Stomach (tissue), 9 donors: ENCODE measurements around the gene DBP. TPM values are rescaled to one million over a fixed set of nuclear protein-coding genes. Genes with fewer than 3 reads are reported as not detected.
A peak's percentile ranks its signal among the peaks of the same experiment; 100 is the strongest.

Experiments used
- DNase-seq, 2 donors: peaks; one replicate each; pipeline versions ENCODE4 v3.0.0 to v3.0.0-alpha.2; 2013 to 2019
- H3K27ac ChIP-seq, 5 donors: fragments of 200-600 bp in 4 of 5; sonication (generic) in 4 of 5; one replicate each; pipeline ENCODE4 v1.5.1; 2013 to 2019; ENCODE audit warnings: mild to moderate bottlenecking in 1 of 5, moderate library complexity in 1 of 5
- H3K27me3 ChIP-seq, 3 donors: fragments of 200-600 bp; sonication (generic); one replicate each; pipeline ENCODE4 v1.5.1; 2017 to 2019; ENCODE audit warnings: mixed run types in 1 of 3
- H3K36me3 ChIP-seq, 4 donors: fragments of 200-600 bp; sonication (generic); 1 replicate in 3 of 4; 2 replicates in 1 of 4; pipeline ENCODE4 v1.5.1; 2016 to 2019
- H3K4me1 ChIP-seq, 4 donors: fragments of 200-600 bp; sonication (generic); one replicate each; pipeline ENCODE4 v1.5.1; 2016 to 2019
- H3K4me3 ChIP-seq, 4 donors: fragments of 200-600 bp; sonication (generic) in 3 of 4; one replicate each; pipeline ENCODE4 v1.5.1; 2016 to 2019; ENCODE audit warnings: mild to moderate bottlenecking in 1 of 4
- H3K9me3 ChIP-seq, 4 donors: fragments of 200-600 bp; sonication (generic); one replicate each; pipeline ENCODE4 v1.5.1; 2016 to 2019
- EP300 ChIP-seq: sonication (generic); formaldehyde crosslinking; IDR thresholded peaks from one replicate; pipeline ENCODE4 v1.6.1; 2017; ENCODE audit warnings: antibody characterized with exemption
- POLR2A ChIP-seq, 4 donors: fragments of 450-650 bp; IDR thresholded peaks; one replicate each; pipeline ENCODE4 v1.6.1; 2016; ENCODE audit warnings: antibody characterized with exemption in 4 of 4, control low read depth in 2 of 4, mild to moderate bottlenecking in 1 of 4, moderate library complexity in 1 of 4
- POLR2AphosphoS5 ChIP-seq, 3 donors: sonication (generic); formaldehyde crosslinking; IDR thresholded peaks; one replicate each; pipeline ENCODE4 v1.6.1; 2016; ENCODE audit warnings: antibody characterized with exemption in 3 of 3
- WGBS, 5 donors: extraction: QIAGEN DNeasy Blood & Tissue Kit in 3 of 5; methylation state at CpG; one replicate each; pipeline versions ENCODE4 v1.1.5 to v1.1.7; 2013 to 2018; 5-methylcytosine and 5-hydroxymethylcytosine counted together
- intact Hi-C: fragments of 100-400 bp; cut with DNase I; formaldehyde crosslinking; loops from one replicate; pipeline ENCODE4 v1.15.1; 2023; ENCODE audit warnings: low total_unique reads
- polyA plus RNA-seq, 3 donors: library from polyadenylated mRNA; stranded (reverse); fragments of 200-250 nt; gene quantifications; one replicate each; pipeline ENCODE4 v1.2.3, GENCODE V29; 2013
- total RNA-seq, 5 donors: library from RNA; depleted of rRNA; stranded (reverse); fragments of >200 nt; gene quantifications; one replicate each; pipeline versions ENCODE4 v1.1.0 to v1.2.3, GENCODE V29; 2014 to 2016
- TF ChIP-seq, protein P1 (sequence below), 7 experiments: fragments of 450-650 bp in 4 of 7; fragments of 200-600 bp in 3 of 7; sonication (generic) in 3 of 7; IDR thresholded peaks; one replicate each; pipeline ENCODE4 v1.5.1; 2016 to 2019; ENCODE audit warnings: antibody characterized with exemption in 7 of 7, control low read depth in 2 of 7, mild to moderate bottlenecking in 1 of 7
- donor health status: healthy with polysubstance abuse.
- donor health status: Bipolar disorder and iron deficiency.
- donor health status: healthy.

Gene DBP
- total and polyA plus RNA-seq, 8 donors, result 4.2 to 29.0 (median 9.6) TPM; not detected in 1

DNA sequence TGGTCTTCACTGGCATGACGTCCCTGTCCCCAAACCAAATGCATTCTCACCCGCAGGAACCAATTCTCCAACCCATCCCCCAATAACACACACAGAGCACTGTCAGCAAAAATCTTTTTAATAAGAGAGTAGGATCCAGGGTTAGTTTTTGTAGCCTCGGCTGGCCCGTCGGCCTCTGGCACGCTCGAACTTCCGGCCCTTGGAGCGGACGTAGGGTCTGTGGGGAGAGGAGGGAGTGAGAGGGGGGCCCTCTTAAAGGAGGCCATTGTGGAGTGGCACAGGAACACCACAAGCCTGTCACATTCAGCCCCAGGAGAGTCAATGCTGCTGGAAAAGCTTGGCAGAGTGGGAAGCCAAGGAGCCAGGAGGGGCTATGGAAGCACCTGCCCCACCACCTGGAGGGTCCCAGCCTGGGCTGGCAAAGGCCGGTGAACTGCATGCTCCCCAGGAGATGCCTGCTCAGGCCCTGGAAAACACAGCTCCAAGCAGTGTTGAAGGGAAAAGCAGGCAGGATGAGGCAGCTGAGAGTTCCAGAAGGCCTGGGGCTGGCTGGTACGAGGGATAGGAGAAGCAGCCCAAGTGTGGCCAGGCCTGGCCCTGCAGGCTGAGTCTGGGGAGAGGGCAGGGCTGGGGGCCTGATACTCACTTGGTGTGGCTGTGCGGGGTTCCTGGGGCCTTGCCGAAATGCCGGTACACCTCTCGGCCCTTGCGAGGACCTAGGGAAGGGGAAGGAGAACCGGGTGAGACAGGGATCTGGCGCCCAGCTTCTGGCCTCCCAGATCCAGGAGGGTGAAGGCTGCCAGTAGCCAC is 21.7 kb downstream of the DBP start:
- H3K27me3 ChIP-seq, result no peaks in the 10 kb centered on the region
- intact Hi-C loops, result no loop called here
- H3K9me3 ChIP-seq, result no peaks in the 10 kb centered on the region
- peak overlapping the region; percentile 77 to 94 (median 93) for H3K27ac ChIP-seq
- DNase-seq, result no peak
- TF ChIP-seq POLR2A (IDR thresholded peaks at IDR 0.05), result no peak
- TF ChIP-seq, protein P1, sequence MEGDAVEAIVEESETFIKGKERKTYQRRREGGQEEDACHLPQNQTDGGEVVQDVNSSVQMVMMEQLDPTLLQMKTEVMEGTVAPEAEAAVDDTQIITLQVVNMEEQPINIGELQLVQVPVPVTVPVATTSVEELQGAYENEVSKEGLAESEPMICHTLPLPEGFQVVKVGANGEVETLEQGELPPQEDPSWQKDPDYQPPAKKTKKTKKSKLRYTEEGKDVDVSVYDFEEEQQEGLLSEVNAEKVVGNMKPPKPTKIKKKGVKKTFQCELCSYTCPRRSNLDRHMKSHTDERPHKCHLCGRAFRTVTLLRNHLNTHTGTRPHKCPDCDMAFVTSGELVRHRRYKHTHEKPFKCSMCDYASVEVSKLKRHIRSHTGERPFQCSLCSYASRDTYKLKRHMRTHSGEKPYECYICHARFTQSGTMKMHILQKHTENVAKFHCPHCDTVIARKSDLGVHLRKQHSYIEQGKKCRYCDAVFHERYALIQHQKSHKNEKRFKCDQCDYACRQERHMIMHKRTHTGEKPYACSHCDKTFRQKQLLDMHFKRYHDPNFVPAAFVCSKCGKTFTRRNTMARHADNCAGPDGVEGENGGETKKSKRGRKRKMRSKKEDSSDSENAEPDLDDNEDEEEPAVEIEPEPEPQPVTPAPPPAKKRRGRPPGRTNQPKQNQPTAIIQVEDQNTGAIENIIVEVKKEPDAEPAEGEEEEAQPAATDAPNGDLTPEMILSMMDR (IDR thresholded peaks at IDR 0.05), result no peak
- TF ChIP-seq POLR2AphosphoS5 (IDR thresholded peaks at IDR 0.05), result no peak
- no peak for TF ChIP-seq EP300
- H3K36me3 ChIP-seq, result peaks cover 24 to 37% (median 31%) of the 10 kb centered on the region in 4 donors
- 36 to 54% (median 47%) methylated on average over 18 to 19 of the region's 19 CpGs for WGBS, 5 donors
- H3K4me1 ChIP-seq, result peaks cover 38 to 69% (median 62%) of the 10 kb centered on the region in 4 donors
- H3K4me3 ChIP-seq, result peak overlapping the region in 2 of 4 donors; percentile 90 to 93

DNA sequence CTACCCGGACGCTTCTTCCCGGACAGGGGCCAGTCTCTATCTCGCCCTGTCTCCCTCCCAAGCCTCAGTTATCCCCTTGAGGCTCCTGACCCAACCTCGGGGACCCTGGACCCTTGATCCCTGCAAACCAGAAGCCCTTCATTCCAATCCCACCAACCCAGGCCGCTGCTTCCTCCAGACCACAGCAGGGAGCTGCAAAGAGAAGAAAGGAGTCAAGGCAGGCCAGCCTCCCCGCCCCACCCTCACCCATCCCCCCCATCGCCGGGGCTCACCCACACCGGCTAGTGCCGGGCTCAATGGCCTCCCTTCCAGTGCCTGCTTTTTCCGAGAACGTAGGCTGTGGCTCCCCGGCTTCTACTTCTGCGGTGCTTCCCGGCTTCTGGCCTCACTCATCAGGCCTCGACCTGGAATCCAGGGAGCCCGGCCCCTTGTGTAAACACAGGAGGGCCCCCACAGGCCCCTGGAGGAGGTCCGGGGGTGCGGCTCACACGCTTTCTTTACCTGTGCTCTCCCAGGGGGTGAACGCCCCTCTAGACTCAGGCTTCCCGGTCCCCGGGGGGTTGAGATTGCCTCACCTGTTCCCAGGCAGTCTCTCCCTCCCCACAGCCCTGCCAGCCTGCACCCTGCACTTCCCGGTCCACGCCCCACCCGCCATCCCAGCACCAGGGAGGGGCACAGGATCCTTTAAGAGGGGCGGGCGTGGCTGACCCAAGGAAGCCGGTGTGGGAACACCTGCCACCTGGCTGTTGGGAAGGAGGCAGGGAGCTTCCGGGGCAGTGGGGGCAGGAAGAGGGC is 22.5 kb downstream of the DBP start, which contains the start of gene FAM83E:
FAM83E (minus strand) TSS at position 641 of the 795 bp plus-strand sequence. CDS start 1,704 bp downstream, outside the sequence.
- peak in 2 of 3 donors; percentile 57 to 86 for TF ChIP-seq POLR2AphosphoS5 (IDR thresholded peaks at IDR 0.05)
- TF ChIP-seq EP300, result no peak
- TF ChIP-seq, protein P1 (IDR thresholded peaks at IDR 0.05), result peak in 2 of 7 experiments; percentile 14 to 29
- no peak for TF ChIP-seq POLR2A (IDR thresholded peaks at IDR 0.05)
- H3K27ac ChIP-seq, result peak within 1 kb of the TSS; percentile 77 to 94 (median 93)
- 24 to 55% (median 30%) methylated on average over 25 to 31 of the region's 31 CpGs for WGBS, 5 donors
- H3K27me3 ChIP-seq, result no peaks in the 10 kb centered on the region
- peaks cover 36 to 61% (median 57%) of the 10 kb centered on the region in 4 donors for H3K4me1 ChIP-seq
- peaks cover 24 to 39% (median 31%) of the 10 kb centered on the region in 4 donors for H3K36me3 ChIP-seq
- intact Hi-C loops, result no loop called here
- H3K4me3 ChIP-seq, result peak within 1 kb of the TSS; percentile 23 to 93 (median 60)
- H3K9me3 ChIP-seq, result no peaks in the 10 kb centered on the region
- DNase-seq, result peak; percentile 90 to 96

DNA sequence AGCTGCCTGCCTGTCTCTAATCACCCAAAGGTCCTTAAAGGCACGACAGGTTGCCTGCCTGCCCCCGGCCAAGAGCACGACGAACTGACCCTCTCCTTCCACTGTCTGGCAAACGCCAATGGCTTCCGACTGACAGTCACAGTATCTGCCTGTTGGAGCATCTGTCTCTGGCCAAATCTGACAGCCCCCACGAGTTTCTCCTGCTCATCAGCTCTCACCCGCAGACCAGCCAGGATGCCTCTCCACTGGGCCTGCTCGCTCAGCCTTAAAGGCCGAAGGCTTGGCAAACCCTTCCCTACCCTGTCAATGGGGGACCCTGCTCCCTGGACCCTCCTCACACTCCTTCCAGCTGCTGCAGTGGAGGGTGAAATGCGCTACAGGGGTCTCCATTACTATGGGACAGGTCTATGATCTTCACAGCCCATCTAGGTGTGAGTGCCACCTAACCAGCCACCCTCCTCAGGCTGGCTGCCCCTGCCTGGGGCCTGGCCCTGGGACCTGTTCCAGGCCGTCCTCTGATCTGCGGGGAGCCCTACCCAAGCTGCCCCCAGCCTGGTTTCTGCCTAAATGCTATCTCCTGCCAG is 23.2 kb downstream of the DBP start:
- peak overlapping the region; percentile 23 to 93 (median 34) for H3K4me3 ChIP-seq
- 45 to 59% (median 54%) methylated on average over 12 to 13 of the region's 13 CpGs for WGBS, 5 donors
- H3K36me3 ChIP-seq, result peaks cover 24 to 41% (median 31%) of the 10 kb centered on the region in 4 donors
- TF ChIP-seq, protein P1 (IDR thresholded peaks at IDR 0.05), result no peak
- TF ChIP-seq POLR2A (IDR thresholded peaks at IDR 0.05) (no peak), POLR2AphosphoS5 (IDR thresholded peaks at IDR 0.05) (no peak), EP300 (no peak)
- DNase-seq, result no peak
- H3K27ac ChIP-seq, result peak overlapping the region; percentile 77 to 94 (median 93)
- peaks cover 34 to 64% (median 54%) of the 10 kb centered on the region in 4 donors for H3K4me1 ChIP-seq
- intact Hi-C loops, result no loop called here
- no peaks in the 10 kb centered on the region for H3K9me3 ChIP-seq
- H3K27me3 ChIP-seq, result no peaks in the 10 kb centered on the region
